GM23248 (cell line): ENCODE results near the gene RTN4. TPM values are rescaled to one million over a fixed set of nuclear protein-coding genes. Genes with fewer than 3 reads are reported as not detected.

ENCODE experiments used
- DNase-seq: peaks from one replicate; pipeline ENCODE4 v3.0.0-alpha.2; 2015
- H2AFZ ChIP-seq: fragments of 200-600 bp; sonication (generic); 2 replicates; pipeline ENCODE4 v1.6.1; 2016; ENCODE audit warnings: antibody characterized with exemption
- H3F3A ChIP-seq: fragments of 200-600 bp; sonication (generic); 2 replicates; pipeline ENCODE4 v1.6.1; 2016; ENCODE audit warnings: mild to moderate bottlenecking, antibody characterized with exemption, mixed run types; ENCODE audit not compliant: insufficient read depth
- H3K27ac ChIP-seq: fragments of 200-600 bp; sonication (generic); 2 replicates; pipeline ENCODE4 v1.5.1; 2016; ENCODE audit warnings: mild to moderate bottlenecking
- H3K27me3 ChIP-seq: fragments of 200-600 bp; sonication (generic); replicated peaks from 2 replicates; pipeline ENCODE4 v1.6.1; 2016; ENCODE audit warnings: mild to moderate bottlenecking; ENCODE audit not compliant: insufficient read depth
- H3K36me3 ChIP-seq: fragments of 200-600 bp; sonication (generic); 2 replicates; pipeline ENCODE4 v1.6.1; 2016; ENCODE audit warnings: low read depth, mild to moderate bottlenecking
- H3K4me1 ChIP-seq: fragments of 200-600 bp; sonication (generic); 2 replicates; pipeline ENCODE4 v1.6.1; 2016; ENCODE audit warnings: mild to moderate bottlenecking; ENCODE audit not compliant: insufficient read depth
- H3K4me2 ChIP-seq: fragments of 200-600 bp; sonication (generic); one replicate; pipeline ENCODE4 v1.6.1; 2016; ENCODE audit warnings: mild to moderate bottlenecking; ENCODE audit not compliant: unreplicated experiment
- H3K4me3 ChIP-seq: fragments of 200-600 bp; sonication (generic); 2 replicates; pipeline ENCODE4 v1.5.1; 2016; ENCODE audit warnings: mild to moderate bottlenecking
- H3K79me2 ChIP-seq: fragments of 200-600 bp; sonication (generic); 2 replicates; pipeline ENCODE4 v1.6.1; 2016; ENCODE audit warnings: mild to moderate bottlenecking; ENCODE audit not compliant: insufficient read depth
- H3K9ac ChIP-seq: fragments of 200-600 bp; sonication (generic); 2 replicates; pipeline ENCODE4 v1.6.1; 2016; ENCODE audit warnings: mild to moderate bottlenecking
- H3K9me2 ChIP-seq: fragments of 200-600 bp; sonication (generic); 2 replicates; pipeline ENCODE4 v1.6.1; 2016; ENCODE audit warnings: mixed run types, mild to moderate bottlenecking, moderate library complexity; ENCODE audit not compliant: insufficient read depth
- H3K9me3 ChIP-seq: fragments of 200-600 bp; sonication (generic); one replicate; pipeline ENCODE4 v1.6.1; 2017; ENCODE audit warnings: low read depth
- H4K20me1 ChIP-seq: fragments of 200-600 bp; sonication (generic); 2 replicates; pipeline ENCODE4 v1.6.0; 2016; ENCODE audit not compliant: insufficient read depth
- EZH2 ChIP-seq: fragments of 200-600 bp; sonication (generic); IDR thresholded peaks from 2 replicates; pipeline ENCODE4 v1.6.1; 2018; ENCODE audit warnings: antibody characterized with exemption, mild to moderate bottlenecking; ENCODE audit not compliant: insufficient read depth, poor library complexity, severe bottlenecking
- EZH2phosphoT487 ChIP-seq: fragments of 200-600 bp; sonication (generic); IDR thresholded peaks from 2 replicates; pipeline ENCODE4 v1.6.1; 2018; ENCODE audit warnings: antibody characterized with exemption, moderate library complexity, mild to moderate bottlenecking, low read depth; ENCODE audit not compliant: insufficient read depth
- WGBS, 2 experiments: methylation state at CpG; one replicate each; pipeline ENCODE4 v1.1.6; 2015 to 2017; ENCODE audit warnings: low lambda C conversion rate in 2 of 2, low coverage in 1 of 2; ENCODE audit errors: missing lambda C conversion rate in 2 of 2; 5-methylcytosine and 5-hydroxymethylcytosine counted together
- in situ Hi-C: fragments of 300-500 bp; cut with MboI; formaldehyde crosslinking; loops from 2 replicates; pipeline ENCODE4 v1.15.0; 2020
- polyA plus RNA-seq: library from polyadenylated mRNA; unstranded; fragments of >200 nt; fragmentation: Nextera tagmentation; extraction: Ambion mirVana; gene quantifications from 2 replicates; pipeline ENCODE4 v1.2.1, GENCODE V29; 2016
- total RNA-seq: library from RNA; depleted of rRNA; stranded (reverse); fragments of >200 nt; shearing (Covaris generic); gene quantifications from 2 replicates; pipeline ENCODE4 v1.2.3, GENCODE V29; 2014

Gene RTN4
- total and polyA plus RNA-seq, 2 experiments from 2014 or later, result 361 to 425 TPM

- DNase-seq, result peak; percentile 71
- H3K27ac ChIP-seq, result peak overlapping the region; percentile 98
Observed at GRCh38 chr2:55048508-55049042, 1.7 kb downstream of the RTN4 start.

GRCh38 chr2:55047677-55048299, 2.5 kb downstream of the RTN4 start:
- peaks cover 23% of the 10 kb centered on the region for H4K20me1 ChIP-seq

More at GRCh38 chr2:55048508-55049042, 1.7 kb downstream of the RTN4 start:
- Histone ChIP-seq H3K9ac (peak overlapping the region; percentile 99), H3K36me3 (no peaks in the 10 kb centered on the region), H3K79me2 (peaks cover 84% of the 10 kb centered on the region), H4K20me1 (peaks cover 18% of the 10 kb centered on the region), H3K4me3 (peak overlapping the region; percentile 98), H2AFZ (0 out of 2 replicates have a peak overlapping the region, but pooled peaks have one; percentile 8), H3K27me3 (no peaks in the 10 kb centered on the region), H3K4me2 (peak overlapping the region; percentile 93), H3K9me2 (no peaks in the 10 kb centered on the region), H3F3A (peaks cover 59% of the 10 kb centered on the region), H3K4me1 (peaks cover 38% of the 10 kb centered on the region), H3K9me3 (no peaks in the 10 kb centered on the region)
- TF ChIP-seq EZH2 (no peak), EZH2phosphoT487 (no peak)
- WGBS, 2 experiments, result 0 to 1% methylated on average over 16 of the region's 16 CpGs
- in situ Hi-C loops, result no loop called here

DNA sequence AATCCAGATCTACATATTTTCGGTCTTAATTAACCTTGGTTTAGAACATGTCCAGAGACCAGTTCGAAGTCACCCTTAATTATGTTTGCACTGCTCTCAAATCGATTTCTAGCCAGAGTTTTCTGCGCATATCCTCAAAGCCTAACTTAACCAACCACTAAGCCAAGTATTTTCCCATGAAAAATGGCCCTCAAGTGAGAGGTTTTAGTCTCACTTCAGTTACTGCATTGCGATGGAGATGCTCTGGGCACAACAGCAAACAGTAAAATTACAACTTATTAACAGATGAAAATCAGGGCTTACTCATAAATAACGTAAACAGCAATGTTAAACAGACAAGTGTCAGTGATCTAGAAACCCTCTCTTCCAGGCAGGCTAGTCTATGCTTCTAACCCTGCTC, 4.5 kb downstream of the RTN4 start:
- Histone ChIP-seq H3K36me3 (no peaks in the 10 kb centered on the region), H3K4me1 (peaks cover 46% of the 10 kb centered on the region), H3K9ac (peak overlapping the region; percentile 99), H3F3A (peaks cover 61% of the 10 kb centered on the region), H3K4me3 (peak overlapping the region; percentile 98), H3K79me2 (peaks cover 93% of the 10 kb centered on the region), H4K20me1 (peaks cover 37% of the 10 kb centered on the region), H3K27ac (peak overlapping the region; percentile 98), H3K4me2 (peak overlapping the region; percentile 93), H3K27me3 (no peaks in the 10 kb centered on the region), H3K9me2 (no peaks in the 10 kb centered on the region), H2AFZ (no peak overlapping the region), H3K9me3 (no peaks in the 10 kb centered on the region)
- in situ Hi-C loops, result no loop called here
- TF ChIP-seq EZH2phosphoT487 (no peak), EZH2 (no peak)
- peak; percentile 33 for DNase-seq
- WGBS, 2 experiments, result 3% methylated on average over 6 of the region's 6 CpGs

More at GRCh38 chr2:55047677-55048299, 2.5 kb downstream of the RTN4 start:
- Histone ChIP-seq H3K27me3 (no peaks in the 10 kb centered on the region), H3F3A (peaks cover 65% of the 10 kb centered on the region), H3K79me2 (peaks cover 84% of the 10 kb centered on the region), H3K9ac (peak overlapping the region; percentile 99), H3K4me3 (peak overlapping the region; percentile 98), H2AFZ (no peak overlapping the region), H3K36me3 (no peaks in the 10 kb centered on the region), H3K9me2 (no peaks in the 10 kb centered on the region), H3K4me2 (peak overlapping the region; percentile 93), H3K9me3 (no peaks in the 10 kb centered on the region), H3K4me1 (peaks cover 42% of the 10 kb centered on the region), H3K27ac (peak overlapping the region; percentile 98)
- no peak for TF ChIP-seq EZH2phosphoT487
- no peak for TF ChIP-seq EZH2
- in situ Hi-C loops, result no loop called here
- 4 to 6% methylated on average over 9 of the region's 9 CpGs for WGBS, 2 experiments
- peak; percentile 73 for DNase-seq

DNA sequence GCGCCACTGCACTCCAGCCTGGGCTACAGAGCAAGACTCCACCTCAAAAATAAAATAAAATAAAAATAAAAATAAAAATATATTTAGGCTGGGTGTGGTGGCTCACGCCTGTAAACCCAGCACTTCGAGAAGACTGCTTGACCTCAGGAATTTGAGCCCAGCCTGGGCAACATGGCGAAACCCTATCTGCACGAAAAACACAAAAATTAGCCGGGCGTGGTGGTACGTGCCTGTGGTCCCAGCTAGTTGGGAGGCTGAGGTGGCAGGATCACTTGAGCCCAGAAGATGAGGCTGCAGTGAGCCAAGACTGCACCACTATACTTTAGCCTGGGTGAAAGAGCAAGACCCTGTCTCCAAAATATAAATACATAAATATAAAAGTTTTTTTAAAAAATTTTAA, 6.4 kb downstream of the RTN4 start:
- no peak overlapping the region for H3K27ac ChIP-seq
- in situ Hi-C loops, result no loop called here
- TF ChIP-seq EZH2 (no peak), EZH2phosphoT487 (no peak)
- no peaks in the 10 kb centered on the region for H3K9me3 ChIP-seq
- H3K9me2 ChIP-seq, result no peaks in the 10 kb centered on the region
- peaks cover 48% of the 10 kb centered on the region for H4K20me1 ChIP-seq
- no peak overlapping the region for H2AFZ ChIP-seq
- DNase-seq, result no peak
- H3K4me1 ChIP-seq, result peaks cover 58% of the 10 kb centered on the region
- peaks cover 6% of the 10 kb centered on the region; the same call in 1 of the 2 replicates for H3K36me3 ChIP-seq
- peaks cover 69% of the 10 kb centered on the region for H3F3A ChIP-seq
- H3K27me3 ChIP-seq, result no peaks in the 10 kb centered on the region
- no peak overlapping the region for H3K4me3 ChIP-seq
- 88 to 94% methylated on average over 8 of the region's 8 CpGs for WGBS, 2 experiments
- no peak overlapping the region for H3K4me2 ChIP-seq
- no peak overlapping the region for H3K9ac ChIP-seq
- peaks cover 100% of the 10 kb centered on the region for H3K79me2 ChIP-seq
